DND-41 (cell line): Measurements from ENCODE around the gene TTC39B.

ENCODE experiments used
- EZH2 ChIP-seq: IDR thresholded peaks from 3 replicates; pipeline ENCODE4 v1.6.1; 2012; ENCODE audit warnings: borderline replicate concordance, low read depth, mild to moderate bottlenecking, moderate library complexity, low read length, inconsistent platforms; ENCODE audit not compliant: severe bottlenecking
- TF ChIP-seq, protein P1 (sequence below): IDR thresholded peaks from 2 replicates; pipeline ENCODE4 v1.5.1; 2012; ENCODE audit warnings: borderline replicate concordance, low read length, moderate library complexity, mild to moderate bottlenecking; ENCODE audit not compliant: poor library complexity, severe bottlenecking; ENCODE audit errors: extremely low read depth

DNA sequence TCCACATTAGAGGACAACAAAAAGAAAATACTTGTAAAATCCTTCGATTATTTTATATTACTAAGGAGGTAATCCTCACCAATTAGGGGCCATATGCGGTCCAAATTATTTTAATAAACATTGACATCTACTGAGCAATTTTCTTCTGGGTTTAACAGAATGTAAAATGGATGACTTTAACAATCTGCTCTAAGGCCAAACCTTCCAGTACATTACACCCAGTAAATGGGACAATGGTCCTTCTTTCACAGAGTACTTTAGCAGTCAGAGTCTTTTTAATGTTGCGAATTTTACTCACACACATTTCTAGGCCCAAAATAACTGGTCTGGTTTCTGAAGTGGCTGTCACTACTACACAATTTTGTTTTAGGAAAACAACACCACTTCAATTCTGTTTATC, 106.9 kb downstream of the TTC39B start:
- no peak for TF ChIP-seq EZH2
- TF ChIP-seq, protein P1, sequence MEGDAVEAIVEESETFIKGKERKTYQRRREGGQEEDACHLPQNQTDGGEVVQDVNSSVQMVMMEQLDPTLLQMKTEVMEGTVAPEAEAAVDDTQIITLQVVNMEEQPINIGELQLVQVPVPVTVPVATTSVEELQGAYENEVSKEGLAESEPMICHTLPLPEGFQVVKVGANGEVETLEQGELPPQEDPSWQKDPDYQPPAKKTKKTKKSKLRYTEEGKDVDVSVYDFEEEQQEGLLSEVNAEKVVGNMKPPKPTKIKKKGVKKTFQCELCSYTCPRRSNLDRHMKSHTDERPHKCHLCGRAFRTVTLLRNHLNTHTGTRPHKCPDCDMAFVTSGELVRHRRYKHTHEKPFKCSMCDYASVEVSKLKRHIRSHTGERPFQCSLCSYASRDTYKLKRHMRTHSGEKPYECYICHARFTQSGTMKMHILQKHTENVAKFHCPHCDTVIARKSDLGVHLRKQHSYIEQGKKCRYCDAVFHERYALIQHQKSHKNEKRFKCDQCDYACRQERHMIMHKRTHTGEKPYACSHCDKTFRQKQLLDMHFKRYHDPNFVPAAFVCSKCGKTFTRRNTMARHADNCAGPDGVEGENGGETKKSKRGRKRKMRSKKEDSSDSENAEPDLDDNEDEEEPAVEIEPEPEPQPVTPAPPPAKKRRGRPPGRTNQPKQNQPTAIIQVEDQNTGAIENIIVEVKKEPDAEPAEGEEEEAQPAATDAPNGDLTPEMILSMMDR = no peak
